GM23338 (cell line): Measurements from ENCODE around the gene WDR53. TPM values are rescaled to one million over a fixed set of nuclear protein-coding genes. Genes with fewer than 3 reads are reported as not detected.

ENCODE experiments used
- ATAC-seq: fragments of 200-7000 bp; cut with Tn5 transposase; 3 replicates; pipeline ENCODE4 v1.9.1; 2020
- DNase-seq: peaks from one replicate; pipeline ENCODE4 v3.0.0-alpha.2; 2015; ENCODE audit warnings: low spot score
- H2AFZ ChIP-seq: fragments of 200-600 bp; sonication (generic); 2 replicates; pipeline ENCODE4 v1.8.0; 2016; ENCODE audit warnings: antibody characterized with exemption, mild to moderate bottlenecking, moderate library complexity
- H3F3A ChIP-seq: fragments of 200-600 bp; sonication (generic); replicated peaks from 2 replicates; pipeline ENCODE4 v1.8.0; 2017; ENCODE audit warnings: antibody characterized with exemption, mixed run types, low read depth
- H3K27ac ChIP-seq: fragments of 200-600 bp; sonication (generic); 2 replicates; pipeline ENCODE4 v1.6.1; 2016; ENCODE audit warnings: low read depth
- H3K27me3 ChIP-seq: fragments of 200-600 bp; sonication (generic); 2 replicates; pipeline ENCODE4 v1.8.0; 2016; ENCODE audit warnings: mild to moderate bottlenecking, mixed run types, moderate library complexity; ENCODE audit not compliant: insufficient read depth
- H3K36me3 ChIP-seq: fragments of 200-600 bp; sonication (generic); 2 replicates; pipeline ENCODE4 v1.8.0; 2016; ENCODE audit warnings: mild to moderate bottlenecking; ENCODE audit not compliant: insufficient read depth
- H3K4me1 ChIP-seq: fragments of 200-600 bp; sonication (generic); 2 replicates; pipeline ENCODE4 v1.8.0; 2016; ENCODE audit warnings: mild to moderate bottlenecking, moderate library complexity; ENCODE audit not compliant: insufficient read depth
- H3K4me2 ChIP-seq: fragments of 200-600 bp; sonication (generic); 2 replicates; pipeline ENCODE4 v1.7.1; 2017; ENCODE audit warnings: mixed run types
- H3K4me3 ChIP-seq: fragments of 200-600 bp; sonication (generic); 2 replicates; pipeline ENCODE4 v1.6.1; 2016; ENCODE audit warnings: mixed run types
- H3K79me2 ChIP-seq: fragments of 200-600 bp; sonication (generic); replicated peaks from 2 replicates; pipeline ENCODE4 v1.8.0; 2017; ENCODE audit warnings: mild to moderate bottlenecking; ENCODE audit not compliant: insufficient read depth
- H3K9me2 ChIP-seq: fragments of 200-600 bp; sonication (generic); 2 replicates; pipeline ENCODE4 v1.8.0; 2017; ENCODE audit not compliant: insufficient read depth
- H4K20me1 ChIP-seq: fragments of 200-600 bp; sonication (generic); replicated peaks from 2 replicates; pipeline ENCODE4 v1.8.0; 2017; ENCODE audit warnings: mild to moderate bottlenecking; ENCODE audit not compliant: insufficient read depth
- H3K27ac Mint-ChIP-seq: 2 replicates; pipeline ENCODE4 v1.8.0; 2020; ENCODE audit warnings: inconsistent platforms, mild to moderate bottlenecking, moderate library complexity, mixed read lengths
- H3K27me3 Mint-ChIP-seq: 3 replicates; pipeline ENCODE4 v1.8.0; 2022; ENCODE audit warnings: low read depth, mild to moderate bottlenecking, moderate library complexity, mixed read lengths, inconsistent platforms; ENCODE audit not compliant: insufficient read depth, poor library complexity
- H3K36me3 Mint-ChIP-seq: 3 replicates; pipeline ENCODE4 v1.8.0; 2021; ENCODE audit warnings: low read depth, mild to moderate bottlenecking, inconsistent platforms, moderate library complexity, mixed read lengths
- H3K4me1 Mint-ChIP-seq: 3 replicates; pipeline ENCODE4 v1.8.0; 2020; ENCODE audit warnings: mild to moderate bottlenecking, inconsistent platforms, mixed read lengths
- H3K4me3 Mint-ChIP-seq: 3 replicates; pipeline ENCODE4 v1.8.0; 2021; ENCODE audit warnings: moderate library complexity, mild to moderate bottlenecking, inconsistent platforms, mixed read lengths
- H3K9me3 Mint-ChIP-seq: 3 replicates; pipeline ENCODE4 v1.8.0; 2020; ENCODE audit warnings: moderate library complexity, mild to moderate bottlenecking, inconsistent platforms, mixed read lengths
- CREB1 ChIP-seq: fragments of 250-450 bp; sonication (Bioruptor Pico); IDR thresholded peaks from 2 replicates; pipeline ENCODE4 v1.5.0; 2020; ENCODE audit warnings: low read depth, mild to moderate bottlenecking, moderate library complexity
- JUNB ChIP-seq: IDR thresholded peaks from one replicate; pipeline ENCODE4 v1.6.1; 2016; ENCODE audit warnings: antibody characterized with exemption; ENCODE audit not compliant: unreplicated experiment
- NANOG ChIP-seq: IDR thresholded peaks from 2 replicates; pipeline ENCODE4 v1.6.1; 2016; ENCODE audit warnings: antibody characterized with exemption, borderline replicate concordance
- POLR2AphosphoS5 ChIP-seq: IDR thresholded peaks from 2 replicates; pipeline ENCODE4 v1.6.1; 2016; ENCODE audit warnings: antibody characterized with exemption, low read depth
- ZNF331 ChIP-seq: fragments of 250-450 bp; sonication (Bioruptor Pico); IDR thresholded peaks from 2 replicates; pipeline ENCODE4 v1.5.0; 2020; ENCODE audit warnings: low read depth, mild to moderate bottlenecking, moderate library complexity
- polyA plus RNA-seq: library from polyadenylated mRNA; unstranded; fragments of >200 nt; fragmentation: Nextera tagmentation; extraction: Ambion mirVana; gene quantifications from 2 replicates; pipeline ENCODE4 v1.2.1, GENCODE V29; 2016
- total RNA-seq: library from RNA; depleted of rRNA; stranded (reverse); fragments of >200 nt; shearing (Covaris generic); gene quantifications from 2 replicates; pipeline ENCODE4 v1.2.3, GENCODE V29; 2014
- TF ChIP-seq, protein P1 (sequence below): IDR thresholded peaks from 2 replicates; pipeline ENCODE4 v1.6.1; 2016; ENCODE audit warnings: antibody characterized with exemption
- TF ChIP-seq, protein P2 (sequence below), 2 experiments: fragments of 200-600 bp in 1 of 2; sonication (generic) in 1 of 2; conservative IDR thresholded peaks; 2 replicates each; pipeline versions ENCODE4 v1.5.1 to v1.6.1; 2016 to 2017; ENCODE audit warnings: antibody characterized with exemption in 2 of 2, low read depth in 2 of 2, mild to moderate bottlenecking in 2 of 2, moderate library complexity in 1 of 2
- TF ChIP-seq, protein P3 (sequence below): fragments of 250-450 bp; sonication (Bioruptor Pico); IDR thresholded peaks from 2 replicates; pipeline ENCODE4 v1.5.0; 2020; ENCODE audit warnings: mild to moderate bottlenecking, moderate library complexity

The WDR53 gene
- total and polyA plus RNA-seq, 2 experiments from 2014 or later = 6.8 to 29.7 TPM

DNA sequence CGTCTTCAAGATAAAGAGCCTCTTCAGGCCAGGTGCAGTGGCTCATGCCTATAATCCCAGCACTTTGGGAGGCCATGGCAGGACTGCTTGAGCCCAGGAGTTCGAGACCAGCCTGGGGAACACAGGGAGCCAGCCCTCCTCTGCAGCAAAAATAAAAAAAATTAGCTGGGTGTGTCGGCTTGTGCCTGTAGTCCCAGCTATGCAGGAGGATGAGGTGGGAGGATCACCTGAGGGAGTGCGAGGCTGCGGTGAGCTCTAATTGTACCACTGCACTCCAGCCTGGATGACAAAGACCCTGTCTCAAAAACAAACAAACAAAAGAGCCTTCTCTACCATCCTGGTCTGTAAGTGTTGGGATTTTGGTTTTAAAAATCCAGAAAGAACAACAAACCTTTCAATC lies 11.1 kb downstream of the WDR53 start:
- H3K27me3 ChIP-seq = no peaks in the 10 kb centered on the region
- DNase-seq = no peak
- no peak overlapping the region for H3K4me3 ChIP-seq
- no peaks in the 10 kb centered on the region; the same call in none of the 2 replicates for H4K20me1 ChIP-seq
- Mint-ChIP-seq H3K4me1 (no peaks in the 10 kb centered on the region), H3K27ac (no peak overlapping the region), H3K27me3 (no peaks in the 10 kb centered on the region), H3K36me3 (no peaks in the 10 kb centered on the region; the same call in 2 of the 3 replicates), H3K4me3 (no peak overlapping the region), H3K9me3 (no peaks in the 10 kb centered on the region)
- H3F3A ChIP-seq = no peaks in the 10 kb centered on the region
- no peak overlapping the region for H2AFZ ChIP-seq
- no peaks in the 10 kb centered on the region for H3K9me2 ChIP-seq
- TF ChIP-seq ZNF331 (CRISPR knock-in tag) (no peak), NANOG (no peak), CREB1 (no peak), JUNB (no peak), POLR2AphosphoS5 (no peak)
- TF ChIP-seq, protein P1, sequence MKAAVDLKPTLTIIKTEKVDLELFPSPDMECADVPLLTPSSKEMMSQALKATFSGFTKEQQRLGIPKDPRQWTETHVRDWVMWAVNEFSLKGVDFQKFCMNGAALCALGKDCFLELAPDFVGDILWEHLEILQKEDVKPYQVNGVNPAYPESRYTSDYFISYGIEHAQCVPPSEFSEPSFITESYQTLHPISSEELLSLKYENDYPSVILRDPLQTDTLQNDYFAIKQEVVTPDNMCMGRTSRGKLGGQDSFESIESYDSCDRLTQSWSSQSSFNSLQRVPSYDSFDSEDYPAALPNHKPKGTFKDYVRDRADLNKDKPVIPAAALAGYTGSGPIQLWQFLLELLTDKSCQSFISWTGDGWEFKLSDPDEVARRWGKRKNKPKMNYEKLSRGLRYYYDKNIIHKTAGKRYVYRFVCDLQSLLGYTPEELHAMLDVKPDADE = no peak
- TF ChIP-seq, protein P2, sequence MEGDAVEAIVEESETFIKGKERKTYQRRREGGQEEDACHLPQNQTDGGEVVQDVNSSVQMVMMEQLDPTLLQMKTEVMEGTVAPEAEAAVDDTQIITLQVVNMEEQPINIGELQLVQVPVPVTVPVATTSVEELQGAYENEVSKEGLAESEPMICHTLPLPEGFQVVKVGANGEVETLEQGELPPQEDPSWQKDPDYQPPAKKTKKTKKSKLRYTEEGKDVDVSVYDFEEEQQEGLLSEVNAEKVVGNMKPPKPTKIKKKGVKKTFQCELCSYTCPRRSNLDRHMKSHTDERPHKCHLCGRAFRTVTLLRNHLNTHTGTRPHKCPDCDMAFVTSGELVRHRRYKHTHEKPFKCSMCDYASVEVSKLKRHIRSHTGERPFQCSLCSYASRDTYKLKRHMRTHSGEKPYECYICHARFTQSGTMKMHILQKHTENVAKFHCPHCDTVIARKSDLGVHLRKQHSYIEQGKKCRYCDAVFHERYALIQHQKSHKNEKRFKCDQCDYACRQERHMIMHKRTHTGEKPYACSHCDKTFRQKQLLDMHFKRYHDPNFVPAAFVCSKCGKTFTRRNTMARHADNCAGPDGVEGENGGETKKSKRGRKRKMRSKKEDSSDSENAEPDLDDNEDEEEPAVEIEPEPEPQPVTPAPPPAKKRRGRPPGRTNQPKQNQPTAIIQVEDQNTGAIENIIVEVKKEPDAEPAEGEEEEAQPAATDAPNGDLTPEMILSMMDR (conservative IDR thresholded peaks at IDR 0.05; ENCODE audit: low read depth in 2 of 2) = no peak
- TF ChIP-seq, protein P3, sequence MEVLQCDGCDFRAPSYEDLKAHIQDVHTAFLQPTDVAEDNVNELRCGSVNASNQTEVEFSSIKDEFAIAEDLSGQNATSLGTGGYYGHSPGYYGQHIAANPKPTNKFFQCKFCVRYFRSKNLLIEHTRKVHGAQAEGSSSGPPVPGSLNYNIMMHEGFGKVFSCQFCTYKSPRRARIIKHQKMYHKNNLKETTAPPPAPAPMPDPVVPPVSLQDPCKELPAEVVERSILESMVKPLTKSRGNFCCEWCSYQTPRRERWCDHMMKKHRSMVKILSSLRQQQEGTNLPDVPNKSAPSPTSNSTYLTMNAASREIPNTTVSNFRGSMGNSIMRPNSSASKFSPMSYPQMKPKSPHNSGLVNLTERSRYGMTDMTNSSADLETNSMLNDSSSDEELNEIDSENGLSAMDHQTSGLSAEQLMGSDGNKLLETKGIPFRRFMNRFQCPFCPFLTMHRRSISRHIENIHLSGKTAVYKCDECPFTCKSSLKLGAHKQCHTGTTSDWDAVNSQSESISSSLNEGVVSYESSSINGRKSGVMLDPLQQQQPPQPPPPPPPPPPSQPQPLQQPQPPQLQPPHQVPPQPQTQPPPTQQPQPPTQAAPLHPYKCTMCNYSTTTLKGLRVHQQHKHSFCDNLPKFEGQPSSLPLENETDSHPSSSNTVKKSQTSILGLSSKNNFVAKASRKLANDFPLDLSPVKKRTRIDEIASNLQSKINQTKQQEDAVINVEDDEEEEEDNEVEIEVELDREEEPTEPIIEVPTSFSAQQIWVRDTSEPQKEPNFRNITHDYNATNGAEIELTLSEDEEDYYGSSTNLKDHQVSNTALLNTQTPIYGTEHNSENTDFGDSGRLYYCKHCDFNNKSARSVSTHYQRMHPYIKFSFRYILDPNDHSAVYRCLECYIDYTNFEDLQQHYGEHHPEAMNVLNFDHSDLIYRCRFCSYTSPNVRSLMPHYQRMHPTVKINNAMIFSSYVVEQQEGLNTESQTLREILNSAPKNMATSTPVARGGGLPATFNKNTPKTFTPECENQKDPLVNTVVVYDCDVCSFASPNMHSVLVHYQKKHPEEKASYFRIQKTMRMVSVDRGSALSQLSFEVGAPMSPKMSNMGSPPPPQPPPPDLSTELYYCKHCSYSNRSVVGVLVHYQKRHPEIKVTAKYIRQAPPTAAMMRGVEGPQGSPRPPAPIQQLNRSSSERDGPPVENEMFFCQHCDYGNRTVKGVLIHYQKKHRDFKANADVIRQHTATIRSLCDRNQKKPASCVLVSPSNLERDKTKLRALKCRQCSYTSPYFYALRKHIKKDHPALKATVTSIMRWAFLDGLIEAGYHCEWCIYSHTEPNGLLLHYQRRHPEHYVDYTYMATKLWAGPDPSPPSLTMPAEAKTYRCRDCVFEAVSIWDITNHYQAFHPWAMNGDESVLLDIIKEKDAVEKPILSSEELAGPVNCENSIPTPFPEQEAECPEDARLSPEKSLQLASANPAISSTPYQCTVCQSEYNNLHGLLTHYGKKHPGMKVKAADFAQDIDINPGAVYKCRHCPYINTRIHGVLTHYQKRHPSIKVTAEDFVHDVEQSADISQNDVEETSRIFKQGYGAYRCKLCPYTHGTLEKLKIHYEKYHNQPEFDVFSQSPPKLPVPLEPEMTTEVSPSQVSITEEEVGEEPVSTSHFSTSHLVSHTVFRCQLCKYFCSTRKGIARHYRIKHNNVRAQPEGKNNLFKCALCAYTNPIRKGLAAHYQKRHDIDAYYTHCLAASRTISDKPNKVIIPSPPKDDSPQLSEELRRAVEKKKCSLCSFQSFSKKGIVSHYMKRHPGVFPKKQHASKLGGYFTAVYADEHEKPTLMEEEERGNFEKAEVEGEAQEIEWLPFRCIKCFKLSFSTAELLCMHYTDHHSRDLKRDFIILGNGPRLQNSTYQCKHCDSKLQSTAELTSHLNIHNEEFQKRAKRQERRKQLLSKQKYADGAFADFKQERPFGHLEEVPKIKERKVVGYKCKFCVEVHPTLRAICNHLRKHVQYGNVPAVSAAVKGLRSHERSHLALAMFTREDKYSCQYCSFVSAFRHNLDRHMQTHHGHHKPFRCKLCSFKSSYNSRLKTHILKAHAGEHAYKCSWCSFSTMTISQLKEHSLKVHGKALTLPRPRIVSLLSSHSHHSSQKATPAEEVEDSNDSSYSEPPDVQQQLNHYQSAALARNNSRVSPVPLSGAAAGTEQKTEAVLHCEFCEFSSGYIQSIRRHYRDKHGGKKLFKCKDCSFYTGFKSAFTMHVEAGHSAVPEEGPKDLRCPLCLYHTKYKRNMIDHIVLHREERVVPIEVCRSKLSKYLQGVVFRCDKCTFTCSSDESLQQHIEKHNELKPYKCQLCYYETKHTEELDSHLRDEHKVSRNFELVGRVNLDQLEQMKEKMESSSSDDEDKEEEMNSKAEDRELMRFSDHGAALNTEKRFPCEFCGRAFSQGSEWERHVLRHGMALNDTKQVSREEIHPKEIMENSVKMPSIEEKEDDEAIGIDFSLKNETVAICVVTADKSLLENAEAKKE = no peak
- H3K36me3 ChIP-seq = no peaks in the 10 kb centered on the region
- H3K4me1 ChIP-seq = no peaks in the 10 kb centered on the region
- no peak overlapping the region for H3K4me2 ChIP-seq
- no peak for ATAC-seq
- no peaks in the 10 kb centered on the region; the same call in 1 of the 2 replicates for H3K79me2 ChIP-seq
- no peak overlapping the region for H3K27ac ChIP-seq
